RWPE1 (cell line): ENCODE measurements around the gene KIF2B.
"Not testable (repeated sequence)": the region's sequence is repeated elsewhere in the genome, so short reads cannot be mapped to it uniquely, and the experiment has no call there.

Experiments used
- CTCF ChIA-PET: fragments of 350-600 bp; sonication (Branson Sonifier 250); formaldehyde crosslinking; extraction: SDS; loops from one replicate; lab custom pipeline; 2021; lab: Yijun Ruan, JAX
- POLR2A ChIA-PET: fragments of 400-600 bp; formaldehyde crosslinking; extraction: SDS; loops from one replicate; lab custom pipeline; 2020; ENCODE audit warnings: antibody characterized with exemption; ENCODE audit not compliant: low non-redundant PET; lab: Yijun Ruan, JAX
- DNase-seq: peaks from one replicate; pipeline ENCODE4 v3.0.0; 2012; ENCODE audit warnings: low spot score
- H3K27ac ChIP-seq: fragments of 450-650 bp; 2 replicates; pipeline ENCODE4 v1.5.1; 2017
- TF ChIP-seq, protein P1 (sequence below): fragments of 450-650 bp; conservative IDR thresholded peaks from 2 replicates; pipeline ENCODE4 v1.5.1; 2017; ENCODE audit warnings: low read depth, mild to moderate bottlenecking

The KIF2B gene

DNA sequence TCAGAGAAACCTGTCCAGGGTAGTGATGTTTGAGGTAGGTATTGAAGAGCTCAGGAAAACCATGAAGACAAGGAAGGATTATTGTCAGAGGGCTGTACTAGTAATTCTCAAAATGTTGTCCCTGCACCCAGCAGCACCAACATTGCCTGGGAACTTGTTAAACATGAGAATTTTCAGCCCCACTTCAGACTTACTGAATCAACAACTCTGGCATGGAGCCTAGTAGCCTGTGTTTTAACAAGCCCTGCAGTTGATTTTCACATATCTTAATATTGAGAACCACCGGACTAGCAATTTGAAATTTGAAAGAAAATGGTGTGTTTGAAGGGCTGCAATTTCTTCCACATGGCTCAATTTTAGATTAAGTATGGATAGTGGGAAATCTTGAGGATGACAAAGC is 2.8 kb upstream of the KIF2B start:
- POLR2A ChIA-PET: no interaction called here
- no peak overlapping the region for H3K27ac ChIP-seq
- no peak for DNase-seq
- TF ChIP-seq, protein P1, sequence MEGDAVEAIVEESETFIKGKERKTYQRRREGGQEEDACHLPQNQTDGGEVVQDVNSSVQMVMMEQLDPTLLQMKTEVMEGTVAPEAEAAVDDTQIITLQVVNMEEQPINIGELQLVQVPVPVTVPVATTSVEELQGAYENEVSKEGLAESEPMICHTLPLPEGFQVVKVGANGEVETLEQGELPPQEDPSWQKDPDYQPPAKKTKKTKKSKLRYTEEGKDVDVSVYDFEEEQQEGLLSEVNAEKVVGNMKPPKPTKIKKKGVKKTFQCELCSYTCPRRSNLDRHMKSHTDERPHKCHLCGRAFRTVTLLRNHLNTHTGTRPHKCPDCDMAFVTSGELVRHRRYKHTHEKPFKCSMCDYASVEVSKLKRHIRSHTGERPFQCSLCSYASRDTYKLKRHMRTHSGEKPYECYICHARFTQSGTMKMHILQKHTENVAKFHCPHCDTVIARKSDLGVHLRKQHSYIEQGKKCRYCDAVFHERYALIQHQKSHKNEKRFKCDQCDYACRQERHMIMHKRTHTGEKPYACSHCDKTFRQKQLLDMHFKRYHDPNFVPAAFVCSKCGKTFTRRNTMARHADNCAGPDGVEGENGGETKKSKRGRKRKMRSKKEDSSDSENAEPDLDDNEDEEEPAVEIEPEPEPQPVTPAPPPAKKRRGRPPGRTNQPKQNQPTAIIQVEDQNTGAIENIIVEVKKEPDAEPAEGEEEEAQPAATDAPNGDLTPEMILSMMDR: no peak
- CTCF ChIA-PET: no interaction called here

DNA sequence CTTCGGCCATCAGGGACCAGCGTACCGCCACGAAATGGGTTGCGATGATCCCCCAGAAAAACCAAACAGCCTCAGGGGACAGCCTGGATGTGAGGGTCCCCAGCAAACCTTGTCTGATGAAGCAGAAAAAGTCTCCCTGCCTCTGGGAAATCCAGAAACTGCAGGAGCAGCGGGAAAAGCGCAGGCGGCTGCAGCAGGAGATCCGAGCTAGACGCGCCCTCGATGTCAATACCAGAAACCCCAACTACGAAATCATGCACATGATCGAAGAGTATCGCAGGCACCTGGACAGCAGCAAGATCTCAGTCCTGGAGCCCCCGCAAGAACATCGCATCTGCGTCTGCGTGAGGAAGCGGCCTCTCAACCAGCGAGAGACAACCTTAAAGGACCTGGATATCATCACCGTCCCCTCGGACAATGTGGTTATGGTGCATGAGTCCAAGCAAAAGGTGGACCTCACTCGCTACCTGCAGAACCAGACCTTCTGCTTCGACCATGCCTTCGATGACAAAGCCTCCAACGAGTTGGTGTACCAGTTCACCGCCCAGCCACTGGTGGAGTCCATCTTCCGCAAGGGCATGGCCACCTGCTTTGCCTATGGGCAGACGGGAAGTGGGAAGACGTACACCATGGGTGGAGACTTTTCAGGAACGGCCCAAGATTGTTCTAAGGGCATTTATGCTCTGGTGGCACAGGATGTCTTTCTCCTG is 769 bp downstream of the KIF2B start:
- DNase-seq: no peak
- ChIA-PET POLR2A (no interaction called here), CTCF (no interaction called here)
- TF ChIP-seq, protein P1: no peak
- H3K27ac ChIP-seq: no peak overlapping the region

DNA sequence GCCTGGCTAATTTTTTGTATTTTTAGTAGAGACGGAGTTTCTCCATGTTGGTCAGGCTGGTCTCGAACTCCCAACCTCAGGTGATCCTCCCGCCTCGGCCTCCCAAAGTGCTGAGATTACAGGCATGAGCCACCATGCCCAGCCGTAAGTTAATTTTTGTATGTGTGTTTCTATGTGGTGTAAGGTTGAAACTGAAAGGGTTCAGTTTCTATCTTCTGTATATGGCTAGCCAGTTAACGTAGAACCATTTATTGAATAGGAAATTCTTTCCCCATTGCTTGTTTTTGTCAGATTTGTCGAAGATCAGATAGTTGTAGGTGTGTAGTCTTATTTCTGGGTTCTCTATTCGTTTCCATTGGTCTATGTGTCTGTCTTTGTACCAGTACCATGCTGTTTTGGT is 12.0 kb downstream of the KIF2B start:
- H3K27ac ChIP-seq, POLR2A ChIA-PET, DNase-seq, CTCF ChIA-PET: not testable (repeated sequence)

DNA sequence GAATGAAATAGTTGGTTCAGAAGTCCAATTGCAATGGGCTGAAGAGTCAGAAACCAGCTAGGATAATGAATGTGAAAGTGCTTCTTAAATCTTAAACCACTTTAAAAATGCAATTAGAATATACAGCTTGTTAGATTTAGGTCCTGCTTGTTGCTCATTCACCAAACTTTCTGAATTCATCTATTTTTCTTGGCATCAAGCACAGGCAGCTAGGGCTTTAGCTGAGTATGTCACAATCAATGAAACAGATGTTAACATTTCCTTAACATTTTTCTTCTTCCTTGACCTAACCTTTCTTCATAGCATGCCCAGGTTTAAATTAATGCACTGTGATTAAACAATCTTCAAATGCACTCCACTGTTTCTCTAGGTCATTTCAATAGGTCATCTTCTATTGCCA is 14.4 kb downstream of the KIF2B start:
- TF ChIP-seq, protein P1: no peak
- no peak overlapping the region for H3K27ac ChIP-seq
- DNase-seq: no peak
- ChIA-PET CTCF (no interaction called here), POLR2A (no interaction called here)

DNA sequence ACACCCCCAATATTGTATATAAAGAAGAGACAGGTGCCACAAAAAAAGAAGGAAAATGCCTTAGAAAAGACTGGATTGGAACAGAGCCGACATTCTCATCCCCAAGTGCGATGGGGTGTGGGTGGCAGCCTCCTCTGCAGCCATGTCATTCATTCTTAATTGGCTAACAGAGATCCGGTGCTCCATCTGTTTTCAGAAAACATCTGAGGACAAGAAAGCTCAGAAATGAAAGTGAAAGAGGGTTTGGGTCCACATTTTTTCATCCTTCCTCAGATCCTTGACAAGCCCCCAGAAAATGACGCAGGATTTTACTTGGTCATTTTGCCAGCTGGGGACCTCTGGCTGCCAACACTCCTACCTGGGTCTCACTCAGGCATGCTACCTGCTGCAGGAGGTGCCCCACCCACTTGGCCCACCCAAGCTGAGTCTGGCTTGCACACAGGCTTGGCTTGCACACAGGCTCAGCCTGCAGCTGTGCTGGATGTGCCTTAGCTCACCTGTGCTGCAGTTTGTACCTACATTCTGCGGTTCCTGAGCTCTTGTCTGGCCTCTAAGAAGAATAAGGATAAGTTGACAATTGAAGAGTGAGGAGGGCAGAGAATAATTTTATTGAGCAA is 21.9 kb downstream of the KIF2B start:
- TF ChIP-seq, protein P1: no peak
- ChIA-PET POLR2A (no interaction called here), CTCF (no interaction called here)
- no peak for DNase-seq
- no peak overlapping the region for H3K27ac ChIP-seq

DNA sequence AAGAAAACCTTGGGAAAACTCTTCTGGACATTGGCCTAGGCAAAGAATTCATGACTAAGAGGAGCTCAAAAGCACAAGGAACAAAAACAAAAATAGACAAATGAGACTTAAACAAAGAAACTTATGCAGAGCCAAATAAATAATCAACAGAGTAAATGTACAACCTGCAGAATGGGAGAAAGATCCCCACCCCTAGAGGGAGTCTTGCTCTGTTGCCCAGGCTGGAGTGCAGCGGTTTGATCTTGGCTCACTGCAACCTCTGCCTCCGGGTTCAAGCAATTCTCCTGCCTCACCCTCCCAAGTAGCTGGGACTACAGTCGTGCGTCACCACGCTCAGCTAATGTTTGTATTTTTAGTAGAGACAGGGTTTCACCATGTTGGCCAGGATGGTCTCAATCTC is 48.4 kb downstream of the KIF2B start:
- CTCF ChIA-PET: interaction anchor here (0.6 kb wide), 1 partner anchor 175 kb away, joined by 3 read pairs; no protein-coding TSS in a partner anchor
- DNase-seq, H3K27ac ChIP-seq, POLR2A ChIA-PET: not testable (repeated sequence)
